Sigmoid colon (tissue), 4 donors: ENCODE data around the gene CCDC192.

Experiments used
- CTCF ChIP-seq, 4 experiments: fragments of 450-650 bp in 3 of 4; fragments of 200-600 bp in 1 of 4; IDR thresholded peaks; one replicate each; pipeline ENCODE4 v1.5.1; 2016 to 2019; ENCODE audit warnings: antibody characterized with exemption in 4 of 4, mild to moderate bottlenecking in 3 of 4, moderate library complexity in 2 of 4
- EP300 ChIP-seq, 4 donors: sonication (generic); formaldehyde crosslinking; IDR thresholded peaks; one replicate each; pipeline ENCODE4 v1.6.1; 2017; ENCODE audit warnings: antibody characterized with exemption in 4 of 4
- POLR2A ChIP-seq, 2 donors: fragments of 450-650 bp; IDR thresholded peaks; one replicate each; pipeline ENCODE4 v1.6.1; 2016; ENCODE audit warnings: antibody characterized with exemption in 2 of 2, mild to moderate bottlenecking in 2 of 2, moderate library complexity in 2 of 2

GRCh38 chr5:127957183-127957582 is 254.0 kb downstream of the CCDC192 start:
- TF ChIP-seq CTCF (IDR thresholded peaks at IDR 0.05) (peak in 3 of 4 experiments; percentile 25 to 45 (median 41)), POLR2A (IDR thresholded peaks at IDR 0.05) (no peak), EP300 (IDR thresholded peaks at IDR 0.05) (no peak)
